Endometrial microvascular endothelial cells (primary cell): ENCODE measurements around the gene TSPAN9. TPM values are rescaled to one million over a fixed set of nuclear protein-coding genes. Genes with fewer than 3 reads are reported as not detected.

ENCODE experiments used
- in situ Hi-C: cut with HindIII; loops from 2 replicates; pipeline ENCODE4 v1.10.0; 2017; ENCODE audit warnings: low sequenced_read_pairs, low pct_unique_long_range_greater_than_20kb; ENCODE audit errors: inconsistent ontology term
- total RNA-seq: library from RNA; depleted of rRNA; stranded (reverse); fragments of >200 nt; gene quantifications from one replicate; pipeline ENCODE4 v1.2.3, GENCODE V29; 2015; ENCODE audit errors: inconsistent ontology term

The TSPAN9 gene
- total RNA-seq, 1 donor from 2014 or later, result 15.9 TPM

DNA sequence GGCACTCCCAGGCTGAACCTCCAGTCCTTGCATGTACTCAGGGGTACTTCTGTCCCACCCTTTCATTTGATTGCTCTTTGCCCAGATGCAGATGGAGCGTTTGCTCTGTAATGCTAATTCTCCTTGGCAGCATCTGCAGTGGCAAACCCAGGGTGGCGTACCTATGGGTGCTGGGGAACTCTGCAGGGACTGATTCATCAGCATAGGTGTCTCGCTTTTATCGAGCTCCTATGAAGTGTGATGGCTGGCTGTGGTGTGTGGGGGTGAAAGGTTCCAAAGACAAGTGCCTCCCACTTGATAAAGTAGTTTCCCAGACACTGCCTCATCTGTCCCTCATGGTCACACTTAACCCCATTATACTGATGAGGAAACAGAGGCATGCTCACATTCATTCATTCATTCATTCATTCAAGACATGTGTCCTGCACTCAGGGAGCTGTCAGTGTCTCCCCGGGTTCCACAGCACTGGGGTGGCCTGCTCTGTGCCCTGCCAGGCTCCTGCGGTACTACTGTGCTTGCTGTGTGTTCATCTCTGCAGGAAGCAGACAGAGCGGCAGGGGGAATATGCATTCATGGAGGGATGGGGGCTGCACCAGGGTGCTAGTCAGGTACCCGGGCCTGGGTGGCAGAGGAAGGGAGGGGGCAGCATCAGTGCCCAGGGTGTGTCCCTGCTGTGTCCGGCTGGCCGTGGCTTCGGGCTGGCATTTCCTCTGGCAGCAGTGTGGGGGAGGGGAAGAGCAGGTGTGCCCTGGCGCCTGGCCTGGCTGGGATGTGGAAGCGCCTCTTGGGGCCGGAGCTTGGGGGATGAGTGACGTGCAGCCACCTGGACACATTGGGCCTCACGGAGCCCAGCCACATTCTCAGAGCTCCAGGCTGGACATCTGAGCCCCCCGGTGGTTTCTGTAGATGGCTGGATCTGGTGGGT, 110.9 kb downstream of the TSPAN9 start:
- in situ Hi-C loops, result no loop called here

DNA sequence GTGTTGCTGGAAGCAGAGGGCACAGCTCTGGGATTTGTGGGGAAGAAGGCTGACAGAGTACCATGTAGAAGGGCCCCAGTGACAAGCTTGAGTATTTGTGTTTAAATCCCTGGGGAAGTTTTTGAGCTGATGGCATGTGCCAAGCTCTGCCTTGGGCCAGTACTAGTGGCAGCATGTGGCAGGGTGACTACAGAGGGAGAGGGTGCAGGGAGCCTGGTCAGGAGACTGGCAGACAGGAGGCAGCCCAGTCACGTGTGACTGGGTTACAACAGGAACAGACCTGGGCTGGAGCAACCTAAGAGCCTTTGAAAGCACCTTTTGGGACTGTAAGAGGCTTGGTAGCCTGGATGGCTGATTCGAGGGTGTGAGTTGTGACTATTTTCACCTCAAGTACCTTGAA, 112.1 kb downstream of the TSPAN9 start:
- in situ Hi-C loops, result no loop called here

- in situ Hi-C loops, result no loop called here
These were observed 112.9 kb downstream of the TSPAN9 start for GRCh38 chr12:3190101-3190500.

DNA sequence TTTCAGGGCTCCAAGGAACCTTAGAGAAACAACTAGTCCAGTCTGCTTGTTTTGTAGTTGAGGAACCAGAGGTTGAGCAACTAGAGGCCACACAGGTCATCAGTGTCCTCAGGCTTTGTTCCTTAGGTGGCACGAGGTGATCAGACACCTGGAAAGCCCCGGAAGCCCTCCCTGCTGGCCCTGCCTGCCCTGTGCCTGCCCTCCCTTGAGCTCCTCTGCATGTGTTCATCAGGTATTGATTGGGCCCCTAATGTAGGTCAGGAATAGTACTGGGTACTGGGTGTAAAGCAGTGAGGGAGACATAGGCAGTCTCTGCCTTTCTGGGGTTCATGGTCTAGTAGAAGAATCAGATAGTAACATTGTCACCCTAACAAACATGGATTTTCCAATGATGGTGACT, 114.3 kb downstream of the TSPAN9 start:
- in situ Hi-C loops, result no loop called here

DNA sequence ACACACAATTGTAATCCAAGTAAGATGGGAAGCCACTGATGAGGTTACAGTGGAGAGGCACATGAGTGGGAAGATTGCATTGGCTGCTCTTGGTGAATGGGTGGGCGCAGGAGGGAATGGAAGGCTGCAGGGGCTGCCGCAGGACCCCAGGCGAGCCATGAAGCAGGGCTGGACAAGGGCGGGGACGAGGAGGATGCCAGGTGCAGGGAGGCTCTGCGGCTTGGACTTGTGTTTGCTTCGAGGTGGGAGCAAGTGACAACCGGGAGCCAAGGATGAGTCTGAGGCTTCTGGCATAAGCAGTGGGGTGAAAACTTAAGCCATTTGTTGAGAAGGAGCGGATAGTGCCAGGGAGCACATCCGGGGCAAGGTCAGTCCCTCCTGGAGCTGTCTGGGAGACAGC, 115.0 kb downstream of the TSPAN9 start:
- in situ Hi-C loops, result no loop called here

- in situ Hi-C loops, result no loop called here
These were observed 116.0 kb downstream of the TSPAN9 start for GRCh38 chr12:3193131-3193530.

- in situ Hi-C loops, result no loop called here
These were observed 116.6 kb downstream of the TSPAN9 start for GRCh38 chr12:3193755-3194154.

DNA sequence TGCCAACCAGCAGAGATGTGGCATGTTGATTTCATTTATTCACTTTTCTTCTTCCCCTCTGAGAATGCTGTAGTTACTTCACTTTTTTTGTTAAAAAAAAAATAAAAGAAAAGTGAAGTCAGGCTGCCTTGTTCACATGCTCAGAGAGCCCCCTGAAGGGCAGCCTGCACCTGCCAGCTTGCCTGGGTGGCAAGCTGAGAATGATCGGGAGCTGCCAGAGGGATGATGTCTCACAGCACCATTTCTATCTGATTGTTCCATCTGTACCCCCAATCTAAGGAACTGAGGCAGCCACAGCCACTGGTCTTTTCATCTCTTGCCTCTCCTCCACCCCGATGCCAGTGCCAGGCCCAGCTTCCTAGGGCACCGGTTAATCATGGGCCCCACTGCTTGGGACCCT, 118.2 kb downstream of the TSPAN9 start:
- in situ Hi-C loops, result no loop called here

DNA sequence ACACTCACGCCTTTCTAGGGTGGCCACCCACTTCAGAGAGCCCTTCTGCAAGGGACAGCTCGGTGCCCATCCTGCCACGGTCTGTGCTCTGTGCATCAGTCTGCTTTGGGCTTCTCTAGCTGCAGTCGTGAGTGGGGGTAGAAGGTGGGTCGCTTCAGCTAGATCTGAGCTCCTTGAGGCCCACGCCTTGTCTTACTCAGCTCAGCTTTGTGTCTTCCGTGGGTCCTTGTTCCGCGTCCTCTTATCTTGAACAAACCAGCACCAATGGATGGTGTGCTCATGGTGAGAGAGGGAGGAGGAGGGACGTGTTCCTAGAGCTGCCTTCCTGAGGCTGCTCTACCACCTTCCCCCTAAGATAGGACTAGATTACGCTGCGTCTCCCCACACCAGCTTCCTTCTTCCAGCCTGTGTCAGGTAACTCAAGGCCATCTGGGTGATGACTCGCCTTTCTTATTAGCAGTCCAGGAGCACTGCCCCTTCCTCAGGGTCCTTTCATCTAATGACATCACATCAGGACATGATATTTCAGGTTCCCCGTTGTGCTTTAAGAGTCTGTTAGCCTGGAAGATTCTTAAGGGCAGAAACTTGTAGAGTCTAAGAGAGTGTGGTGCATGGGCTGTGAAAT, 118.8 kb downstream of the TSPAN9 start:
- in situ Hi-C loops, result no loop called here

DNA sequence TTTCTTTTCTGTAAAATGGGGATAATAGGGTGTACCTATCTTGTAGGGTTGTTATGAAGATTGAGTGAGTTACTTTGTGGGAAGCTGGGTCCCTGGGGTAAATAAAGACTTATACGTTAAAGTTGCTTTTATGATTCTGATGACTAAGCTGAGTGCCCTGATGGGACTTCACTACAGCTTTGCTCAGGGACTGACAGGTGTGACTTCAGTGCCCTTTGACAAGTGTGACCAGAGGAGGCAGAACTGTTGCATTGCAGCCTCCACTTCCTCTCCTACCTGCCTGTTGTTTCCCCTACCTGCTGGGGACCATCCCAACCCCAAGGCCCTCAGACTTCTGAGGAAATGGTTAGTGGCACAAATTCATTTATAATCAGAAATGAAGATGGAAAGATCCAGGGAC, 119.3 kb downstream of the TSPAN9 start:
- in situ Hi-C loops, result no loop called here

DNA sequence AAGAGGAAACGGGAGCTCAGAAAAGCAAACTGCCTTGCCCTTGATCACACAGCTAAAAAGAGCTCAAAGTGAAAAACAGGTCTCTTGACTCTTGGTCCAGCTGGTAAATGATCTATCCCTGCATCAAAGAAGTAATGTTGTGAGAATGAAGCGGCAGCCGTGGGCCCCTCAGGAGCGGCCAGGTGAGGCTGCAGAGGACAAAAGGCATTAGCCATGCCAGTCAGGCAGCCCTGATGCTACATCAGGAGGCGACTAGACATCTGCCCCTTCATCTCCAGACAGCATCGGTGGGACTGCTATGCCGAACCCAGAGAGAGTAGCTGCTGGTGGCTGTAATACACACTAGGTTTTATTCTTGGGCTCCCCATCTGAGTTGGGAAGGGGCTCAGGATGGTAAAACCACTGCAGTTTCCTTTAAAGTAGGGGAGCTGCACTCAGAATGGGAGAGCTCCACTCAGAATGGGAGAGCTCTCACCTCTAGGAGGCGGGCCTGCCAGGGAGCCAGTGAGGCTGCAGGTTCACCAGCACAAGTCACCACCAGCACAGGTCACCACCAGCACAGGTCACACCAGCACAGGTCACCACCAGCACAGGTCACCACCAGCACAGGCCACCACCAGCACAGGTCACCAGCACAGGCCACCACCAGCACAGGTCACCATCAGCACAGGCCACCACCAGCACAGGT, 120.1 kb downstream of the TSPAN9 start:
- in situ Hi-C loops, result no loop called here

- in situ Hi-C loops, result no loop called here
These were observed 122.4 kb downstream of the TSPAN9 start for GRCh38 chr12:3199551-3200031.

DNA sequence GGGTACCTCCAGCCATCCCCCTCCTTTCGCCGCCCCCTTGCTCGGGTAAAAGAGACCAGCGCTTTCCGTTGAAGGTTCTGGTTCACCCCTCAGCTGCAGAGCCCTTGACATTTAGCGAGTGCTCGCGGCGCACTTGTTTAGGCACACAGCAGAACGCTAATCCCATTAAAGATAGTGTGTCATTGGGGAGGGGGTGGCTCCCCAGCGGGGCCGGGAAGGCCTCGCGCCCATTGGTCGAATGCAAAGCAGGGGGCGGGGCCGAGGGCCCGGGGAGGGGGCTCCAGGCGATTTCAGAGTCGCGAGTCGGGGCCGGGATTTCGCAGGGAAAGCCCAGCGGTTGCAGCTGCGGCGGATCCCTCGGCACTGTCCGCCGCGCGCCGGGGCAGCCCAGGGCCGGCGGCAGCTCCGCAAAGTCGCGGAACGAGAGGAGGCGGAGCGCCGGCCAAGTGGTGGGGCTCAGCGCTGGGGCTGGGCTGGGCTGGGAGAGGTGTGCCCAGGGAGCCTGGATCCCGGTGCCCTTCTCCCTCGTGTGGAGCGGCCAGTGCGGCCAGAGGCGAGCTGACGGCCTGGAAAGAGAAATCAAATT, 122.9 kb downstream of the TSPAN9 start:
- in situ Hi-C loops, result no loop called here

DNA sequence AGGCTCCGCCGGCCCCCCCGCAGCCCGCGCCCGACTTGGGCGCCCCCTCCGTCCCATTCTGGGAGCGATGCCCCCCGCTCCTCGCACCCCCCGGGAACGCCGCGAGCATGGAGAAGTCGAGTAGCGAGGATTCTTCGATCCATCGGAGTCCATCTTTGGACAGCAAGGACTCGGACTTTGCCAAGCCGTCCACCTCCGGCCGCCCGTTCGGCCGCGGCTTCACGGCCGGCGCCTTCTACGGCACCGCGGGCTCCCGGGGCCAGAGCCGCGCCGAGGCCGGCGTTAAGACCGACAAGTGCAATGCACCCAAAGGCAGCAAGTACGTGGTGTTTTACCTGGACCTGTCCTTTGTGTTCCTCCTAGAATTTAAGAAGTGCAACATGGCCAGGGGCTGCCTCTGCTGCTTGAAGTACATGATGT, 123.6 kb downstream of the TSPAN9 start:
- in situ Hi-C loops, result no loop called here

GRCh38 chr12:3201339-3202051, 124.3 kb downstream of the TSPAN9 start:
- in situ Hi-C loops, result no loop called here

DNA sequence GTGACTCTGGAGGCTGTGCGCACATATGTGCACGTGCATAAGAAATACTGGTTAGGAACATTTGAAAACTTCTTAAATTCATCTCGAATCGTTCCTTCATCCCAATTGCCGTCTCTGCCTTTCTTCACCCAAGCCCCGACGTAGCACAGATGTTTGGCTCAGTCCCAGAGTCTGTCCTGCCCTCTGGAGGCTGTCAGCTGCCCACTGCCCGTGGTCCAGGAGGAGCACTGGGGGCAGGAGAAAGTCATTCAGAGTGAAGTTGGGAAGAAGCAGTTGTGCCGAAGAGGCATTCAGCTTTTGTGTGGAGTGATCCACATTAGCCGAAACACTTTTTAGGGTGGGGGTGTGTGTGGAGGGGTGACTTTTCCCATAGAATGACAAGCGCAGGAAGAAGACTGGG, 124.9 kb downstream of the TSPAN9 start:
- in situ Hi-C loops, result no loop called here

DNA sequence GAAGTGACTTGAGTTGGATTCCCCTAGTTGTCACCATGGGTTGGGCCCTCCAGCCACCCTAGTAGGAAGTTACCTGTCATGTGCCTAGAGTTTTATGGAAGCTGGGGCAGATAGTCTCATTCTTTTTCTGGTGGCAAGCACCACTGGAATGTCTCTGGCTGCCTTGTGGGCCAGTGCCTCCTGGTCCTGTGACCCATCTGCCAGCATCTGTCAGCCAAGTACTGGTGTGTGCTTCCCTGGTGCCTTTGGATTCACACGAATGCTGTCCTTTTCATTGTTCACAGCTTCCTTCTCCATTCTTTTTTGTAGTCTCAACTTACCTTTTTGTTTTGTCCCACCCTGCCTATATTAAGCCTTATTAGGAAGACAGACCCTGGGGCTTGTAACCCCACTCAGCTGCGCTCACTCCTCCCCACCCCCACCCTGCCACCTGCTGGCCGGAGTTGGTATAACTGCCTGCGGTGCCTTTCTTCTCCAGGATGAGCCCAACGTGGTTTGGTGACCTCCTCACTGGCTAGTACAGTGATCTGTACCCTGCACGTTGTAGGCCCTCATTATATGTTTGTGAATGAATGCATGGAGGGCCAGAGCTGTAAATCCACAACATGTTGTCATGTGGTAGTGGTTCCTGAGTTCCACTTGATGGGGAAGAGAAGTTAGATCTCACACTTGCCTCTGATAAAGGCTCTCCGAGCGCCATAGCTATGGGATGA, 125.7 kb downstream of the TSPAN9 start:
- in situ Hi-C loops, result no loop called here

- in situ Hi-C loops, result no loop called here
These were observed 126.5 kb downstream of the TSPAN9 start for GRCh38 chr12:3203713-3204112.
